GM10266 (cell line): ENCODE data around the gene CAPN15.

Source experiments
- DNase-seq: peaks from one replicate; pipeline ENCODE4 v3.0.0; 2012; ENCODE audit errors: extremely low spot score
- CTCF ChIP-seq: IDR thresholded peaks from 2 replicates; pipeline ENCODE4 v1.5.1; 2012; ENCODE audit warnings: mild to moderate bottlenecking, low read depth; ENCODE audit not compliant: control insufficient read depth, insufficient read depth; ENCODE audit errors: missing control alignments

The CAPN15 gene

GRCh38 chr16:558298-559020, 30.9 kb downstream of the CAPN15 start:
- no peak for TF ChIP-seq CTCF
- no peak for DNase-seq

GRCh38 chr16:559021-559380, 31.5 kb downstream of the CAPN15 start:
- DNase-seq, result no peak
- TF ChIP-seq CTCF, result no peak

GRCh38 chr16:559411-560203, 32.1 kb downstream of the CAPN15 start:
- no peak for DNase-seq
- no peak for TF ChIP-seq CTCF

- no peak for DNase-seq
- TF ChIP-seq CTCF, result no peak
Observed at GRCh38 chr16:560204-560700, 32.7 kb downstream of the CAPN15 start, which contains the start of gene PRR35. Gene PRR35 (plus strand): TSS chr16:560394. CDS start chr16:563295, 2,901 bp downstream.

- TF ChIP-seq CTCF, result no peak
- DNase-seq, result no peak
Observed at GRCh38 chr16:560701-561412, 33.3 kb downstream of the CAPN15 start.

GRCh38 chr16:561413-561794, 33.9 kb downstream of the CAPN15 start:
- no peak for DNase-seq
- no peak for TF ChIP-seq CTCF
